DND-41 (cell line): Measurements from ENCODE around the gene GGT7.

Experiments
- ATAC-seq: fragments of 200-7000 bp; cut with Tn5 transposase; 3 replicates; pipeline ENCODE4 v1.9.1; 2021; ENCODE audit warnings: low read depth; ENCODE audit not compliant: insufficient read depth
- DNase-seq: peaks from one replicate; pipeline ENCODE4 v3.0.0-alpha.2; 2020
- H2AFZ ChIP-seq: 2 replicates; pipeline ENCODE4 v1.6.0; 2012; ENCODE audit warnings: low read depth, low read length
- H3K27ac ChIP-seq: 2 replicates; pipeline ENCODE4 v1.5.1; 2012; ENCODE audit warnings: low read length, inconsistent platforms
- H3K27me3 ChIP-seq: fragments of 200-600 bp; sonication (generic); 2 replicates; pipeline ENCODE4 v1.6.0; 2012; ENCODE audit warnings: low read length, mild to moderate bottlenecking, inconsistent platforms; ENCODE audit not compliant: insufficient read depth, poor library complexity
- H3K36me3 ChIP-seq: 2 replicates; pipeline ENCODE4 v1.5.1; 2012; ENCODE audit warnings: low read length, inconsistent platforms; ENCODE audit not compliant: insufficient read depth
- H3K4me1 ChIP-seq: 2 replicates; pipeline ENCODE4 v1.5.1; 2012; ENCODE audit warnings: mild to moderate bottlenecking, low read length; ENCODE audit not compliant: insufficient read depth
- H3K4me2 ChIP-seq: 2 replicates; pipeline ENCODE4 v1.6.0; 2012; ENCODE audit warnings: mild to moderate bottlenecking, moderate library complexity, low read length, inconsistent platforms; ENCODE audit not compliant: insufficient read depth
- H3K4me3 ChIP-seq, 2 experiments: fragments of 200-600 bp in 1 of 2; shearing (Covaris generic) in 1 of 2; 2 replicates each; pipeline ENCODE4 v1.5.1; 2012 to 2016; ENCODE audit warnings: inconsistent platforms in 2 of 2, low read length in 2 of 2, mild to moderate bottlenecking in 2 of 2, low read depth in 1 of 2, moderate library complexity in 1 of 2
- H3K79me2 ChIP-seq: 2 replicates; pipeline ENCODE4 v1.6.0; 2012; ENCODE audit warnings: low read length, inconsistent platforms; ENCODE audit not compliant: insufficient read depth
- H3K9ac ChIP-seq: 2 replicates; pipeline ENCODE4 v1.6.0; 2012; ENCODE audit warnings: low read depth, mild to moderate bottlenecking, inconsistent platforms, low read length, moderate library complexity
- H3K9me3 ChIP-seq: 2 replicates; pipeline ENCODE4 v1.5.1; 2012; ENCODE audit warnings: low read length, moderate library complexity, mild to moderate bottlenecking, inconsistent platforms; ENCODE audit not compliant: insufficient read depth, severe bottlenecking
- H4K20me1 ChIP-seq: 2 replicates; pipeline ENCODE4 v1.6.0; 2012; ENCODE audit warnings: low read length; ENCODE audit not compliant: insufficient read depth
- CTCF ChIP-seq: IDR thresholded peaks from 2 replicates; pipeline ENCODE4 v1.5.1; 2012; ENCODE audit warnings: borderline replicate concordance, low read length, moderate library complexity, mild to moderate bottlenecking; ENCODE audit not compliant: poor library complexity, severe bottlenecking; ENCODE audit errors: extremely low read depth
- EZH2 ChIP-seq: IDR thresholded peaks from 3 replicates; pipeline ENCODE4 v1.6.1; 2012; ENCODE audit warnings: borderline replicate concordance, low read depth, mild to moderate bottlenecking, moderate library complexity, low read length, inconsistent platforms; ENCODE audit not compliant: severe bottlenecking

The GGT7 gene

GRCh38 chr20:34863421-34863965 lies 9.2 kb downstream of the GGT7 start:
- DNase-seq (no peak), ATAC-seq (no peak)
- Histone ChIP-seq H3K4me1 (no peaks in the 10 kb centered on the region), H3K27me3 (no peaks in the 10 kb centered on the region), H3K27ac (no peak overlapping the region; the same call in 1 of the 2 replicates), H3K9ac (no peak overlapping the region), H4K20me1 (0 out of 2 replicates have a peak, but pooled peaks cover 5% of the 10 kb centered on the region), H3K9me3 (no peaks in the 10 kb centered on the region), H3K4me2 (no peak overlapping the region), H3K4me3 (no peak overlapping the region), H3K79me2 (no peaks in the 10 kb centered on the region), H3K36me3 (peaks cover 33% of the 10 kb centered on the region), H2AFZ (no peak overlapping the region)
- no peak for TF ChIP-seq CTCF
- TF ChIP-seq EZH2 = no peak

- no peak overlapping the region for H3K27ac ChIP-seq
- H2AFZ ChIP-seq = no peak overlapping the region
- H3K79me2 ChIP-seq = no peaks in the 10 kb centered on the region
- H3K9me3 ChIP-seq = no peaks in the 10 kb centered on the region
- H3K4me2 ChIP-seq = no peak overlapping the region
- no peak overlapping the region for H3K9ac ChIP-seq
- H3K36me3 ChIP-seq = peaks cover 38% of the 10 kb centered on the region
- DNase-seq (no peak), ATAC-seq (no peak)
- H4K20me1 ChIP-seq = 0 out of 2 replicates have a peak, but pooled peaks cover 5% of the 10 kb centered on the region
- H3K4me1 ChIP-seq = no peaks in the 10 kb centered on the region
- no peaks in the 10 kb centered on the region for H3K27me3 ChIP-seq
- H3K4me3 ChIP-seq = no peak overlapping the region
- TF ChIP-seq CTCF (no peak), EZH2 (no peak)
Measured at GRCh38 chr20:34862724-34863123, 9.9 kb downstream of the GGT7 start.

GRCh38 chr20:34861386-34862084 lies 11.1 kb downstream of the GGT7 start:
- no peaks in the 10 kb centered on the region for H3K9me3 ChIP-seq
- DNase-seq (peak; percentile 26), ATAC-seq (no peak)
- no peak overlapping the region for H3K4me3 ChIP-seq
- H3K36me3 ChIP-seq = peaks cover 46% of the 10 kb centered on the region
- H3K27me3 ChIP-seq = no peaks in the 10 kb centered on the region
- no peak overlapping the region for H3K27ac ChIP-seq
- TF ChIP-seq CTCF = no peak
- no peak for TF ChIP-seq EZH2
- H4K20me1 ChIP-seq = 0 out of 2 replicates have a peak, but pooled peaks cover 3% of the 10 kb centered on the region
- H3K9ac ChIP-seq = no peak overlapping the region
- no peaks in the 10 kb centered on the region for H3K4me1 ChIP-seq
- no peak overlapping the region for H2AFZ ChIP-seq
- H3K4me2 ChIP-seq = no peak overlapping the region
- H3K79me2 ChIP-seq = no peaks in the 10 kb centered on the region
